Kidney tubule cell (primary cell): Measurements from ENCODE around the gene ABLIM1.

Experiments used
- DNase-seq: peaks from one replicate; pipeline ENCODE4 v3.0.0-alpha.2; 2018; ENCODE audit warnings: low spot score

ABLIM1 gene

DNA sequence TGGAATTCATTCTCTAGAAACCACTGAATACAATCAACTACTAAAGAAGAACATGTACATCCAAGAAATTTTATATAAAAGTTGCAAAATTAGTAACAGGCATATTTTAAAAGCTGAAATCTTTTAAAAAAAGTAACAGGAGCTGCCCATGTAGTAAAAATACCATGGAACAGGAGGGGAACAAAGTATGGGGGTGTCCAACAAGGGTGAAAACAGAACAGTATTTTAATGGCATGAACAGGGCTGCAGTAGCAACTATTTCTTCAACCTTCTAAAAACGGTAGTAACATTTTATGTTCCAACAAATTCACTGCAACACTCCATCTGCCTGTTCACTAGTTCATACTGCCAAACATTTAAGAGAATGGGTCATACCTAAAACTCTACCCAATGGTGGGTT, 77.0 kb downstream of the ABLIM1 start:
- no peak for DNase-seq

DNA sequence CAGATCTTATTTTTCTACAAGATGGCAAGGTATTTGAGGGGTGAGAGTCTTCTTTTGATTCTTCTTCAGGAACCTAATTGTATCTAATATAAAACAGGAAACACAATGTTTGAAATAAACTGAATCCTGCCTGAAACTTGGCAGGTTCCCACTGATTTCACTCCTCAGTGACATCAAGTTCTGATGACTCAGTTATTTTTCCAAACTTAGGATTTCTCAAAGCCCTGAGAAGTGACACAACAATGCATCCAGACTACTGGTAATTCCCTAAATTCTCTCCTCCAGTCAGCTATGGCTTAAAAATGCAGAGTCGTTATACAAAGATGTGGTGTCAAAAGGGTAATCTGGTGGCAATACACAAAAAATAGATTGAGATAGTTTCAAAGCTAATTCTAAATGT, 80.9 kb downstream of the ABLIM1 start:
- DNase-seq: peak; percentile 71

GRCh38 chr10:114576716-114577115, 81.4 kb downstream of the ABLIM1 start:
- DNase-seq: no peak

- no peak for DNase-seq
Observed at GRCh38 chr10:114576132-114576487, 82.0 kb downstream of the ABLIM1 start.

GRCh38 chr10:114575417-114576131, 82.5 kb downstream of the ABLIM1 start:
- no peak for DNase-seq

DNA sequence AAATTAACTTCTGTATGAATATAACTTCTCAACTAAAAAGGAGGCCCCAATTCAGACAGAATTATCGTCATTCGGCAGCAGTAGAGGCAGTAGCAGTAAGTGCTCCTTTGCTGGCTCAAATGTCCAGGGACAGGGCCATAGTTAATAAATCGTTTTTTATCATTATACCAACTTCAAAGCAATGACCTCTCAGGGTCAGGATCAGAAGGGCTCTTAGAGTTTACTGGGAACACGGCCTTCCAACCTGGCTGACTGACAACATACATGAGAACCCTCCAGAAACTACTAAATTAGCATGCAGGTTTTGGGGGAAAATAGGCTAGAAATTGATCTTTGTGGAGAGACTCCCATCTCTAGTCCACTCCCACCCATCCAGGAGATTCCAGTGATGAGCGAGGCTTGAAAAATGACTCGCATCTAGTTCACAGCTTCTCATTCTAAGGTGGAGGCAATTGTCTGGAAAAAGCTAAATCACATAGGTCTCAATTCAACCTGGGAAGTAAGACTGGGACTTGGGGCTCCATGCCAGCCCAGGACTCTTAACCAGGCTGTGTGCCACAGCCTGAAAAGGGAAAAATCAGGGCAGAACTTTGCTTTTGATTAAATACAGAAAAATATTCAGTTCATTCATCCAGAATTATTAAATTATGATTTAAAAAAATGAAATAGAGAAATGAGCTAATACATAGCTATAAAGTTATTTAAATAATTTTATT, 84.6 kb downstream of the ABLIM1 start:
- DNase-seq: peak; percentile 47

- peak; percentile 13 for DNase-seq
Observed at GRCh38 chr10:114571316-114571999, 86.6 kb downstream of the ABLIM1 start.

GRCh38 chr10:114566064-114566463, 92.0 kb downstream of the ABLIM1 start:
- no peak for DNase-seq

GRCh38 chr10:114565066-114565465, 93.0 kb downstream of the ABLIM1 start:
- peak; percentile 54 for DNase-seq

DNA sequence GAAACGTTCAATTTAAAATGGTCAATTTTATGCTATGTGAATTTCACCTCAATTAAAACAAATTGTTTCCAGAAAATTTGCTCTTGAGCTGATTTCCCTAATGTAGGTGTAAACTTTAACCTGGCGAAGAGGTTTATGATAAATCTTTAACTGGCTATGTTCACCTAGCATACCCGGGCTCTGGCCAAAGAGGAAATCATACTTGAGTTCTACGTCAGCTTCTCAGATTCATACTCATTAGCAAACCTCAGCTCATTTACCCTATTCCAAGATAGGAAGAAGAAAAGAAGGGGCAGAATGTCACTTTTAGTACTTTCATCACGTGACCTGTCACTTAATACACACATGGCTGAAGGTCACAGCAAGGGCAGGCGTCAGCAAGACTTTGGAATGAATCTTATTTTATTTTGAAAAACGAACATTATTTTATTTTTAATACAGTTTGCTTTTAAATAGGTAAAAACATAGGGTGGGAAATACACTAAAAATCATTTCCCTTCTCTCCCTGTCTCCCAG, 97.0 kb downstream of the ABLIM1 start:
- DNase-seq: peak; percentile 57

- no peak for DNase-seq
Observed at GRCh38 chr10:114560144-114560543, 97.9 kb downstream of the ABLIM1 start.

DNA sequence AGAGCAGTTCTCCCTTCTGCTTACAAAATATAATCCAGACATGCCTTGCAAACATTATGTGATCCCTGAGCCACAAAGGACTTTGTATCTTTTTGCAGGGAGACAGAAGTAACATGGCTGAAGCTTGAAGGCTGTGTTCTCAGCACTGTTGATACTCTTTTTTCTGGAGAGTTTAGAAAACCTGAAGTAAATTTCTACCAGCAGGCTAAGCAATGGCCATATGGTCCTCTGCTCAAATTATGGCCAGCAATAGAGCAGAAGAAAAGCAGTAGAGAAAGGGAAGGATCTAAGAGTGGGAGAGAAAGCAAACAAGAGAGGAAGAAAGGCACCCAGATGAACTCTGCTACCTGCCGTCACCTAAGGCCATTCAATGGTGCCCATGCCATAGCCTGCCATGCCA, 98.4 kb downstream of the ABLIM1 start:
- DNase-seq: no peak

DNA sequence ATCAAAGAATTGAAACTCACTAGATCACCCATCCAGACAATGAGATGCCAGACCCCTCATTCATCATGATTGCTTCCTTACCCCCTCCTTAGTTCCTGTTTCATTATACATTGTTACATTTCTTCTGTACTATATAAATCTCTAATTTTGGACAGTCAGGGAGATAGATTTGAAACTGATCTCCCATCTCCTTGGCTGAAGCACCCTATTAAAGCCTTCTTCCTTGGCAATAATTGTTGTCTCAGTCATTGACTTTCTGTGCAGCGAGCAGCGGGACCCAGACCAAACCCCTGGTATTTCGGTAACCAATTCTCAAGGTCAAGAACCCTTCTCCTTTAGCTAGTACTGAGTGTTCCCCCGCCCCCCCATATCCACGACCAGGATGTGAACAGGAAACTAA, 100.2 kb downstream of the ABLIM1 start:
- no peak for DNase-seq

- DNase-seq: no peak
Observed at GRCh38 chr10:114556236-114557122, 101.6 kb downstream of the ABLIM1 start.

GRCh38 chr10:114553436-114553835, 104.6 kb downstream of the ABLIM1 start:
- DNase-seq: no peak

- DNase-seq: no peak
Observed at GRCh38 chr10:114552050-114552449, 106.0 kb downstream of the ABLIM1 start.

DNA sequence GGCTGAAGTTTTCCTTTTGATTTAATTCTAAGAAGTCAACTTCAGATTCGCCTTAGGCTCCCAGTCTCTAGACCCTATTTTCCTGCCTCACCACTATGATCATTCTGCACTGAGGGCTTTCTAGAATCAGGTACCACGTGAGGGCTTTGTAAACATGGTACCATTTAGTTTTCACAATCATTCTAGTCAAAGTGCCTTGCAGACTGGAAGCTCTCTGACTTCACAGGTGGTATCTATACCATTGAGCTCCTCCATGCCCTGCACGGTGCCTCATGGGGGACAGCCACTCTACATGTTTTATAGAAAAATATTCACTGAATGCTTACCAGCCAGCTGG, 106.5 kb downstream of the ABLIM1 start:
- DNase-seq: no peak

GRCh38 chr10:114550756-114551635, 107.1 kb downstream of the ABLIM1 start:
- DNase-seq: peak; percentile 51

GRCh38 chr10:114548662-114549061, 109.4 kb downstream of the ABLIM1 start:
- peak; percentile 29 for DNase-seq

DNA sequence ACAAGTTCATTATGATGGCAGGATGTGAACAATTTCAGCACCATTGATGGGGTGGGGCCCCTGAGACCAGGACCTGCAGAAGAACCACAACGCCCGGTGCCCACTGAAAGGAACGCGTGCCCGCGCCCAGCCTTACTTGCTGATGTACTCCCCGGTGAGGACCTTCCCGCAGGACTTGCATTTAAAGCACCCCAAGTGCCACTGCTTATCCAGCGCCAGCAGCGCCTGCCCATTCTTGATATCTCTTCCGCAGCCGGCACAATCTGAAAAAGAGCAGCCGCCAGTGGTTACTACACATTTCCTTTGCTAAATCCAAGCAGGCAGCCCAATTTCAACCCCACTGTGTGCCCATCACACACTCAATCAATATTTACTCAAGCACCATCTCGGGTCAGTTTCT, 110.6 kb downstream of the ABLIM1 start:
- DNase-seq: no peak

- no peak for DNase-seq
Observed at GRCh38 chr10:114547056-114547455, 111.0 kb downstream of the ABLIM1 start.
